NCI-H2107 treated with DMSO at 0.1 percent for 48 hours (cell line): ENCODE measurements around the gene GRIP1.
A peak's percentile ranks its signal among the peaks of the same experiment; 100 is the strongest.

ENCODE experiments used
- DNase-seq: peaks from one replicate; lab custom pipeline; 2025; ENCODE audit not compliant: unreplicated experiment; lab: John Stamatoyannopoulos, UW

Gene GRIP1

GRCh38 chr12:66692986-66693385 is 14.1 kb upstream of the GRIP1 start:
- no peak for DNase-seq

- no peak for DNase-seq
These were observed 13.3 kb upstream of the GRIP1 start for GRCh38 chr12:66692170-66692569.

- DNase-seq, result peak; percentile 89
These were observed 10.1 kb upstream of the GRIP1 start for GRCh38 chr12:66688846-66689439.

GRCh38 chr12:66684222-66684621 is 5.3 kb upstream of the GRIP1 start:
- DNase-seq, result no peak

- no peak for DNase-seq
These were observed 4.9 kb upstream of the GRIP1 start for GRCh38 chr12:66683822-66684221.

GRCh38 chr12:66683073-66683472 is 4.2 kb upstream of the GRIP1 start:
- no peak for DNase-seq

- no peak for DNase-seq
These were observed 697 bp upstream of the GRIP1 start for GRCh38 chr12:66679461-66680084.

DNA sequence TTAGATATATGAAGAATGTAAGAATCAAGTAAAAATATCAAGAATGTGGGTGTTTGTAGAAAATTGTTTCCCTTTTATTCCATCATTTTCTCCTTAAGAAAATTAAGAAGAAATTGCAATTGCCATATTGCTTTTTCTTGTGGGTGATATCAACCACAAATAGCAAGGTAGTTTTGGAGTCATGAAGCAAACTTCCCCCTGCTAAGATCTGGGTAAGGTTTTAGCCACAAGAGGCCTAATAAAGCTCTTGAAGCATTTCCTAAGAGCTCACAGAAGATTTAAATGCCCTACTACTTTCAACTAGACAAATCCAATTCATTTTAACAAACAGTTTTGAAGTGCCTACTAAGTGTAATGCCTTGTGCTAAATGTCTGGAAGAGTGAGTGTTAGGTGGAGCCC is 2.6 kb downstream of the GRIP1 start:
- DNase-seq, result no peak

GRCh38 chr12:66674495-66675122 is 4.3 kb downstream of the GRIP1 start:
- no peak for DNase-seq

GRCh38 chr12:66669541-66669940 is 9.3 kb downstream of the GRIP1 start:
- no peak for DNase-seq

- peak; percentile 8 for DNase-seq
These were observed 10.6 kb downstream of the GRIP1 start for GRCh38 chr12:66668311-66668710.

GRCh38 chr12:66667906-66668305 is 11.0 kb downstream of the GRIP1 start:
- no peak for DNase-seq

- DNase-seq, result no peak
These were observed 12.4 kb downstream of the GRIP1 start for GRCh38 chr12:66666481-66666880.

DNA sequence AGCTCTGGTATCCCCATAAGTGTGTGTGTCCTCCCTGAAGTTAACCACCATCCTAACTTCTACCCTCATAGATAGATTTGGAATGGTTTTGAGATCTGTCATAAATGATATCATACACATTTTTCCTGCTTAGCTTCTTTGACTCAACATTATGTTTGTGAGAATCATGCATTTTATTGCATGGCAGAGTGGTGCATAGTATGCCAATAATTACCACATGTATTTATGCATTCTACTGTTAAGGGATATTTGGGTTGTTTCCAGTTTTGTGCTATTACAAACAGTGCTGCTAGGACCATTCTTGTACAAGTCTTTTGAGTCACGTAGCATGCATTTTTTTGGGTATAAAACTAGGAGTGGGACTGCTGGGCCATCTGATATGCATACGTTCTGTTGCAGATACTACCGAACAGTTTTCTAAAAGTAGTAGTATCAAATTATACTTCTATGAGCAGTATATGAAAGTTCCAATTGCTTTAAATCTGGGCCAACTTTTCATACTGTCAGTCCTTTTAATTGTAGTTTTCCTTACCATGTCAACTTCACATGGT is 13.4 kb downstream of the GRIP1 start:
- no peak for DNase-seq

DNA sequence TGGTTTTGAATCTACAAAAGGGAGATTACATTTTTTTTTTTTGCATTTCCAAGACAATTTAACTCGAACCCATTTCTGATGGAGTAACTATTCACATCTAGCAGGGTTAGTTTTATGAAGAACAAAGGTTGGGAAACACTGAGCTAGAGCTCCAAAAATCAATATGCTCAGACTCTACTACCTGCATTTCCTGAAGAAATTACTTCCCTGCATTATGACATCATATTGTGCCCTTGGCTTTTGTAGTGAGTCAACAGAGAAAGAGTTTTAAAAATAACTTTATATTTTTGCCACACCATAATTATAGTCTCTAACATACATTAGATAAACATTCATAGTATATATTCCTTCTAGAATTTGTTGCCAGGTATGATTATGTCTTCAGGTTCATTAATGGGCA is 14.8 kb downstream of the GRIP1 start:
- DNase-seq, result peak; percentile 12

DNA sequence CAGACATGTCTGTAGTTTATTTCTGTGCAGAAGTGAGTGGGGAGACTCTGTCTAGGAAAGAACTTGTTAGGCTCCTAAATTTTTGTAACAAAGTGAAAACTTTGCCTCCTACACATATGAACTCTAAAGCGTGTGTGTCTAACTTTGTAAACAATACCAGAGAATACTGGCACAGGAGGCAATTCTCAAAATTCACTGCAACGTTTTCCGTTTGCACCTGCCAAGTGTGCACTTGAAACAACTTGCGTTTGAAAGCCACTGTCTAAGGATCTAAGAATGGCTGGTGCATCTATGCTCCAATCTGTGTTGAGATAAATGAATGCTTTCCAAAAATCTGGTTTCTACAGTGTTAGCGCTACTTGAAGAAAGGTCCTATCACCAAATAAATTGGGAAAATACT is 15.3 kb downstream of the GRIP1 start:
- DNase-seq, result peak; percentile 6

GRCh38 chr12:66662729-66663128 is 16.1 kb downstream of the GRIP1 start:
- peak; percentile 35 for DNase-seq

- no peak for DNase-seq
These were observed 16.7 kb downstream of the GRIP1 start for GRCh38 chr12:66662179-66662578.

DNA sequence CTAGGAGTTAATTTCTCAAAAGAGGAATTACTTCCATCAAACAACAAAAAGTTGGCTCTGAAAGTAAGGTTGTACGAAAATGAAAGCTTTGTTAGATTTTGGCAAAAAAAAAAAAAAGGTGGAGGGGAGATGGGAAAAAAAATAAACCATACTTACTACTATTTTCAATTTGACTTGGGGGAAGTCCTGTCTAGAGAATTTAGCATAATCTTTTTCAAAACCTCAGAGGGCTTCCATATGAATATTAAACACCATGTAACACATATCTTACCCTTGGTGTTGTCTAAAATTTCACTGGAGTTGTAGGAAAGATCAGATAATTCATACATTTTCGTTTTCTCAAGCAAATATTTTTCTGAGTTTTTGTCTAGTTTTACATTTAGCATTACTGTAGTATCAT is 17.5 kb downstream of the GRIP1 start:
- DNase-seq, result no peak

DNA sequence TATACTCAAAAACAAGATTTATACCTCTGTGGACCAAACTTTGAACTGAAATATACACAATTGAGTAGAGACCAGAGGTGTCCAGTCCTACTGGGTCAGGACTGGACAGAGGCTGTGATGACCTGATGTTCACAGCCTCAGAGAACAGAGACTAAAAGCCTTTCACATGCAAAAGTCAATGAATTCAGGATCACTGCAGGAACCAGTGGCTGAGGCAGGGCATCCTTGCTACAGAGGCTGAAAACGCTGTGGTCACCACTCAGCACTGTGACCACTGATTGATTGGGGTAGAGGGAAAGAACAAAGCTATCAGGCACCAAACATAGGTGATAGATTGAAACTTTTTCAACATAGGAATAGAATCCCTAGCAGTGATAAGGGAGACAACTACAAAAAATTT is 25.1 kb downstream of the GRIP1 start:
- no peak for DNase-seq

DNA sequence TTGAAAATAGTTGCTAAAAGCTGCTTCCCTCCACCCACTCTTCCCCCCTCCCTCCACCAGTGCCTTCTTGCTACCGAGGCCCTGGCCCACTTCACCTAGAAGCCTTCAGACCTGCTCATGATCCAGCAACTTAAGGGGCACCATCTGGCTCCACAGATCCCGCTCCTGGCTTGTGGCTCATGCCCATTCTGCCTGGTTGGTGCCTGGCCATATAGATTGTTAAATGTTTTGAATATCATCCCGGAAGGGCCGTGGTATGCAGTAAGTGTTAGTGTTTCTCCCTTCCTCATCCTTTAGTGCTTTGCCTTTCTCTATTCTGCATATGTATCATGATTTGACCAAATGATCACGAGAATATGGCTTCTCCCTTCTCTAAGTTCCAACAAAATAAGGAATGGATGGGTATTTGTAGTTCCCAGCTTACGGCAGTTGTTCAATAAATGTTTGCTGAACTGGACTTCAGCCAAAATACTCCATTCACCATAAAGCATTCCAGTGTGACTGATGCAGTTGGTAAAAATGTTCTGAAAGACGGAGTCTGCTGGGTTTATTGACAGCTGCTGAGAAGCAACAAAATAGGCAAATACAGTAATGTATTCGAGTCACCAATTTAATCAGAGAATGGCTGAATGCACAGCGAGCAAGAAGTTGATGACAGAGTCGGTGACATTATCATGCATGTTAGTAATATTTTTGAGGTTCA is 30.7 kb downstream of the GRIP1 start:
- DNase-seq, result no peak
